CD4-positive, alpha-beta T cell (primary cell): ENCODE data around the gene MAP3K20. TPM values are rescaled to one million over a fixed set of nuclear protein-coding genes. Genes with fewer than 3 reads are reported as not detected.
"Not testable (repeated sequence)": the region's sequence is repeated elsewhere in the genome, so short reads cannot be mapped to it uniquely, and the experiment has no call there.

Experiments
- ATAC-seq: fragments of 200-7000 bp; cut with Tn5 transposase; one replicate; pipeline ENCODE4 v1.10.0; 2022; ENCODE audit warnings: mild to moderate bottlenecking; ENCODE audit not compliant: poor library complexity
- CTCF ChIA-PET: fragments of 350-600 bp; sonication (Branson Sonifier 250); formaldehyde crosslinking; loops from one replicate; lab custom pipeline; 2021; ENCODE audit warnings: antibody characterized with exemption, inconsistent platforms; lab: Charles Lee
- POLR2A ChIA-PET: fragments of 350-600 bp; sonication (Branson Sonifier 250); formaldehyde crosslinking; loops from one replicate; lab custom pipeline; 2021; ENCODE audit warnings: antibody characterized with exemption, inconsistent platforms; lab: Charles Lee
- DNase-seq, 14 experiments: peaks; one replicate each; pipeline ENCODE4 v3.0.0-alpha.2; 2013 to 2020; ENCODE audit warnings: mixed read lengths in 2 of 14
- H3K27ac ChIP-seq, 2 donors: one replicate each; pipeline versions ENCODE4 v1.5.1 to v1.7.0; 2013; ENCODE audit warnings: low read length in 2 of 2, low read depth in 1 of 2, mild to moderate bottlenecking in 1 of 2
- H3K27me3 ChIP-seq, 2 experiments: 1 replicate in 1 of 2; 2 replicates in 1 of 2; pipeline versions ENCODE4 v1.6.1 to v1.7.0; 2013; ENCODE audit warnings: low read length in 2 of 2, control low read depth in 1 of 2, mild to moderate bottlenecking in 1 of 2, moderate library complexity in 1 of 2; ENCODE audit not compliant: insufficient read depth in 2 of 2, control insufficient read depth in 1 of 2
- H3K36me3 ChIP-seq: one replicate; pipeline ENCODE4 v1.6.1; 2013; ENCODE audit warnings: low read length, control low read depth; ENCODE audit not compliant: insufficient read depth
- H3K4me1 ChIP-seq: one replicate; pipeline ENCODE4 v1.6.1; 2013; ENCODE audit warnings: low read length, control low read depth; ENCODE audit not compliant: insufficient read depth
- H3K4me3 ChIP-seq: one replicate; pipeline ENCODE4 v1.5.1; 2013; ENCODE audit warnings: mild to moderate bottlenecking, low read length, moderate library complexity
- H3K9me3 ChIP-seq, 2 experiments: 1 replicate in 1 of 2; 2 replicates in 1 of 2; pipeline versions ENCODE4 v1.6.1 to v1.7.0; 2013; ENCODE audit warnings: low read length in 2 of 2, mild to moderate bottlenecking in 2 of 2, control low read depth in 1 of 2, moderate library complexity in 1 of 2; ENCODE audit not compliant: control insufficient read depth in 1 of 2, insufficient read depth in 1 of 2
- H3K27ac Mint-ChIP-seq: one replicate; pipeline ENCODE4 v1.8.0; 2020; ENCODE audit warnings: mixed read lengths
- H3K27me3 Mint-ChIP-seq: one replicate; pipeline ENCODE4 v1.8.0; 2021; ENCODE audit warnings: mixed read lengths
- H3K36me3 Mint-ChIP-seq: one replicate; pipeline ENCODE4 v1.8.0; 2021; ENCODE audit warnings: low read depth, mixed read lengths
- H3K4me1 Mint-ChIP-seq: one replicate; pipeline ENCODE4 v1.8.0; 2021; ENCODE audit warnings: low read depth, mixed read lengths
- H3K4me3 Mint-ChIP-seq: one replicate; pipeline ENCODE4 v1.8.0; 2020; ENCODE audit warnings: mild to moderate bottlenecking, mixed read lengths
- H3K9me3 Mint-ChIP-seq: one replicate; pipeline ENCODE4 v1.8.0; 2020; ENCODE audit warnings: mixed read lengths
- CTCF ChIP-seq: fragments of 200-600 bp; IDR thresholded peaks from one replicate; pipeline ENCODE4 v1.8.0; 2022; ENCODE audit warnings: antibody characterized with exemption, mild to moderate bottlenecking
- intact Hi-C, 2 experiments: fragments of 100-400 bp; cut with DNase I in 1 of 2; cut with micrococcal nuclease in 1 of 2; formaldehyde crosslinking; loops; one replicate each; pipeline versions ENCODE4 v1.15.1 to v1.9.0; 2023 to 2025; cut with DNase I, micrococcal nuclease
- total RNA-seq, 174 experiments: library from RNA in 2 of 174; stranded (reverse) in 2 of 174; gene quantifications; one replicate each; pipeline ENCODE4 v1.2.3 and lab custom pipeline; 2021 to 2026

Gene MAP3K20
- total RNA-seq, 2 experiments from 2014 or later = 0.36 to 0.39 TPM

- Histone ChIP-seq H3K4me3 (no peak overlapping the region), H3K27me3 (no peaks in the 10 kb centered on the region), H3K4me1 (no peaks in the 10 kb centered on the region), H3K36me3 (no peaks in the 10 kb centered on the region), H3K27ac (no peak overlapping the region), H3K9me3 (peaks cover 0 to 3% of the 10 kb centered on the region in 2 experiments)
- ChIA-PET CTCF (no interaction called here), POLR2A (no interaction called here)
- H3K27ac Mint-ChIP-seq = no peak overlapping the region
- no peak for DNase-seq
- TF ChIP-seq CTCF = no peak
- H3K27me3 Mint-ChIP-seq = no peaks in the 10 kb centered on the region
- H3K9me3 Mint-ChIP-seq = no peaks in the 10 kb centered on the region
- intact Hi-C loops = no loop called here
- no peaks in the 10 kb centered on the region for H3K4me1 Mint-ChIP-seq
- H3K36me3 Mint-ChIP-seq = no peaks in the 10 kb centered on the region
- no peak overlapping the region for H3K4me3 Mint-ChIP-seq
- no peak for ATAC-seq
These were observed 85.0 kb downstream of the MAP3K20 start for GRCh38 chr2:173160618-173161017.

GRCh38 chr2:173161040-173161439 is 85.4 kb downstream of the MAP3K20 start:
- intact Hi-C loops = no loop called here
- Histone ChIP-seq H3K9me3 (peaks cover 0 to 3% of the 10 kb centered on the region in 2 experiments), H3K36me3 (no peaks in the 10 kb centered on the region), H3K4me1 (no peaks in the 10 kb centered on the region), H3K4me3 (no peak overlapping the region), H3K27ac (no peak overlapping the region), H3K27me3 (no peaks in the 10 kb centered on the region)
- no peaks in the 10 kb centered on the region for H3K4me1 Mint-ChIP-seq
- ATAC-seq = no peak
- no peaks in the 10 kb centered on the region for H3K27me3 Mint-ChIP-seq
- DNase-seq = no peak
- no peak for TF ChIP-seq CTCF
- no peaks in the 10 kb centered on the region for H3K36me3 Mint-ChIP-seq
- ChIA-PET CTCF (no interaction called here), POLR2A (no interaction called here)
- no peak overlapping the region for H3K27ac Mint-ChIP-seq
- no peak overlapping the region for H3K4me3 Mint-ChIP-seq
- no peaks in the 10 kb centered on the region for H3K9me3 Mint-ChIP-seq

- Histone ChIP-seq H3K4me1 (no peaks in the 10 kb centered on the region), H3K9me3 (peaks cover 0 to 1% of the 10 kb centered on the region in 2 experiments), H3K36me3 (no peaks in the 10 kb centered on the region), H3K4me3 (no peak overlapping the region), H3K27me3 (no peaks in the 10 kb centered on the region), H3K27ac (no peak overlapping the region)
- CTCF ChIA-PET = no interaction called here
- no peak overlapping the region for H3K27ac Mint-ChIP-seq
- POLR2A ChIA-PET = no interaction called here
- intact Hi-C loops = no loop called here
- H3K36me3 Mint-ChIP-seq = no peaks in the 10 kb centered on the region
- no peak for TF ChIP-seq CTCF
- no peaks in the 10 kb centered on the region for H3K27me3 Mint-ChIP-seq
- ATAC-seq (no peak), DNase-seq (no peak)
- H3K4me3 Mint-ChIP-seq = no peak overlapping the region
- H3K4me1 Mint-ChIP-seq = no peaks in the 10 kb centered on the region
- H3K9me3 Mint-ChIP-seq = no peaks in the 10 kb centered on the region
These were observed 85.9 kb downstream of the MAP3K20 start for GRCh38 chr2:173161507-173161906.

- H3K36me3 ChIP-seq, H3K4me1 ChIP-seq, H3K27me3 Mint-ChIP-seq, H3K27ac ChIP-seq, ATAC-seq, H3K4me3 ChIP-seq, H3K36me3 Mint-ChIP-seq, POLR2A ChIA-PET, H3K4me3 Mint-ChIP-seq, CTCF ChIA-PET, DNase-seq, H3K9me3 Mint-ChIP-seq, H3K9me3 ChIP-seq, intact Hi-C loops, H3K4me1 Mint-ChIP-seq, H3K27ac Mint-ChIP-seq, H3K27me3 ChIP-seq: not testable (repeated sequence)
These were observed 87.7 kb downstream of the MAP3K20 start for GRCh38 chr2:173163357-173163756.
